ENCODE data around the gene ZMYM3. TPM values are rescaled to one million over a fixed set of nuclear protein-coding genes. Genes with fewer than 3 reads are reported as not detected.
A peak's percentile ranks its signal among the peaks of the same experiment; 100 is the strongest.

The ZMYM3 gene
- total and polyA plus RNA-seq, 9 of the 15 experiments (the other 6 are each of a cell fraction or from before 2014, with no cell fraction given): 4.3 to 36.3 (median 16.8) TPM

GRCh38 chrX:71283403-71284143 lies 29.6 kb upstream of the ZMYM3 start, which contains the start of gene NONO (continued):
- TF ChIP-seq CREB3L1 (IDR thresholded peaks at IDR 0.05; ENCODE audit: borderline replicate concordance, low read depth): 0 out of 2 replicates have a peak, but pooled peaks have one; percentile 33
- 0 out of 2 replicates have a peak, but pooled peaks have one; percentile 32 for TF ChIP-seq ELF1 (tag; IDR thresholded peaks at IDR 0.05)
- TF ChIP-seq PRPF4 (IDR thresholded peaks at IDR 0.05; ENCODE audit: insufficient read depth, low read depth, low read length, poor library complexity, severe bottlenecking): no peak
- TF ChIP-seq L3MBTL2 (IDR thresholded peaks at IDR 0.05): peak; percentile 75
- TF ChIP-seq ZSCAN32 (CRISPR knock-in tag; IDR thresholded peaks at IDR 0.05): no peak
- TF ChIP-seq KDM5B (IDR thresholded peaks at IDR 0.05; ENCODE audit: insufficient replicate concordance, low read depth, low read length): peak; percentile 69
- peak; percentile 56 for TF ChIP-seq BRD9 (IDR thresholded peaks at IDR 0.05; ENCODE audit: low read depth, partially characterized antibody)
- TF ChIP-seq, protein P1, sequence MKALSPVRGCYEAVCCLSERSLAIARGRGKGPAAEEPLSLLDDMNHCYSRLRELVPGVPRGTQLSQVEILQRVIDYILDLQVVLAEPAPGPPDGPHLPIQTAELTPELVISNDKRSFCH (CRISPR knock-in tag; IDR thresholded peaks at IDR 0.05): no peak
- TF ChIP-seq, protein P1 (tag; IDR thresholded peaks at IDR 0.05): 0 out of 2 replicates have a peak, but pooled peaks have one; percentile 15
- no peak for TF ChIP-seq ERF (CRISPR knock-in tag; IDR thresholded peaks at IDR 0.05)
- TF ChIP-seq, protein P2, sequence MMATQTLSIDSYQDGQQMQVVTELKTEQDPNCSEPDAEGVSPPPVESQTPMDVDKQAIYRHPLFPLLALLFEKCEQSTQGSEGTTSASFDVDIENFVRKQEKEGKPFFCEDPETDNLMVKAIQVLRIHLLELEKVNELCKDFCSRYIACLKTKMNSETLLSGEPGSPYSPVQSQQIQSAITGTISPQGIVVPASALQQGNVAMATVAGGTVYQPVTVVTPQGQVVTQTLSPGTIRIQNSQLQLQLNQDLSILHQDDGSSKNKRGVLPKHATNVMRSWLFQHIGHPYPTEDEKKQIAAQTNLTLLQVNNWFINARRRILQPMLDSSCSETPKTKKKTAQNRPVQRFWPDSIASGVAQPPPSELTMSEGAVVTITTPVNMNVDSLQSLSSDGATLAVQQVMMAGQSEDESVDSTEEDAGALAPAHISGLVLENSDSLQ (IDR thresholded peaks at IDR 0.05): peak; percentile 99
- peak; percentile 62 for TF ChIP-seq BHLHE40 (IDR thresholded peaks at IDR 0.05; ENCODE audit: low read length)
- TF ChIP-seq ZNF695 (CRISPR knock-in tag; IDR thresholded peaks at IDR 0.05): no peak
- TF ChIP-seq MEF2A (IDR thresholded peaks at IDR 0.05; ENCODE audit: control insufficient read depth, low read depth, low read length): no peak
- TF ChIP-seq PHB (CRISPR knock-in tag; IDR thresholded peaks at IDR 0.05): no peak
- peak; percentile 81 for TF ChIP-seq TAF9B (IDR thresholded peaks at IDR 0.05; ENCODE audit: partially characterized antibody)
- TF ChIP-seq E2F6 (IDR thresholded peaks at IDR 0.05; ENCODE audit: borderline replicate concordance in 1 of 2, extremely low read depth in 1 of 2, insufficient read depth in 1 of 2, insufficient read length in 1 of 2, low read depth in 1 of 2, low read length in 1 of 2, poor library complexity in 1 of 2, severe bottlenecking in 1 of 2): peak; percentile 17 to 63
- TF ChIP-seq GABPA (tag; conservative IDR thresholded peaks at IDR 0.05; ENCODE audit: low read depth): peak; percentile 87
- peak; percentile 24 to 73 (median 44) for TF ChIP-seq YY1 (IDR thresholded peaks at IDR 0.05; ENCODE audit: borderline replicate concordance in 1 of 3, control insufficient read depth in 1 of 3, extremely low read depth in 1 of 3, insufficient read depth in 3 of 3, insufficient read length in 1 of 3, insufficient replicate concordance in 2 of 3, low read depth in 1 of 3, low read length in 2 of 3)
- TF ChIP-seq ZNF12 (CRISPR knock-in tag; IDR thresholded peaks at IDR 0.05): no peak

All from K562 (cell line).